Stimulated activated CD4-positive, alpha-beta T cell treated with anti-CD3 and anti-CD28 coated beads, Interleukin-4, amount 100 ng/mL, for 1 hour (primary cell): ENCODE data around the gene MED15.

ENCODE experiments used
- DNase-seq: peaks from one replicate; pipeline ENCODE4 v3.0.0-alpha.2; 2020

Gene MED15

DNA sequence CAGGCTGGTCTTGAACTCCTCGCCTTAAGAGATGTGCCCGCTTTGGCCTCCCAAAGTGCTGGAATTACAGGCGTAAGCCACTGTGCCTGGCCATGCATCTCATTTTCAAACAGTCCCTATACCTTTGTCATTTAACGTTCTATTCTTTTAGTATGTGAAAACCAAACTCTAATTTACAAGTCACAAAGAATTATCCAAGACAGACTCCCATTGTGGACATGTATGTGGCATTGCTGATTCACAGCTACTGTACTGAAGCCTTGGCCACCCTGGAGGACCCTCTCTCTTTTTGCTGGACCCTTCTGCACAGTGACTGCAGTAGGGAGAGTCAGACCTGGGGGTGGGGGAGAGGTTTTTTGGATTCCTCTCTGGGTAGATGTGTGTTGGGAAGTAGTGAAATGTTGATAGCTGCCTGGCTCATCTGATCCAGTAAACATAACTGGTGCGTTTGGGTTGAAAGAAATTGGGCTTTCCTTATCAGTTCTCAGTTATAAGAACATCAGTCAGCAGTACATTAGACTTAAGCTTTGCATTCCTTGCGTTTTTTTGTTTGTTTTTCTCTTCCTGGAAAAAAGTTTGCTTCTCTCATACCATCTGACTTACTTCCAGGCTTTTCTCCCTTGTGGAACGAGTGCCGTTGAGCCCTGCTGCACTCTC is 65.9 kb downstream of the MED15 start:
- DNase-seq = no peak

DNA sequence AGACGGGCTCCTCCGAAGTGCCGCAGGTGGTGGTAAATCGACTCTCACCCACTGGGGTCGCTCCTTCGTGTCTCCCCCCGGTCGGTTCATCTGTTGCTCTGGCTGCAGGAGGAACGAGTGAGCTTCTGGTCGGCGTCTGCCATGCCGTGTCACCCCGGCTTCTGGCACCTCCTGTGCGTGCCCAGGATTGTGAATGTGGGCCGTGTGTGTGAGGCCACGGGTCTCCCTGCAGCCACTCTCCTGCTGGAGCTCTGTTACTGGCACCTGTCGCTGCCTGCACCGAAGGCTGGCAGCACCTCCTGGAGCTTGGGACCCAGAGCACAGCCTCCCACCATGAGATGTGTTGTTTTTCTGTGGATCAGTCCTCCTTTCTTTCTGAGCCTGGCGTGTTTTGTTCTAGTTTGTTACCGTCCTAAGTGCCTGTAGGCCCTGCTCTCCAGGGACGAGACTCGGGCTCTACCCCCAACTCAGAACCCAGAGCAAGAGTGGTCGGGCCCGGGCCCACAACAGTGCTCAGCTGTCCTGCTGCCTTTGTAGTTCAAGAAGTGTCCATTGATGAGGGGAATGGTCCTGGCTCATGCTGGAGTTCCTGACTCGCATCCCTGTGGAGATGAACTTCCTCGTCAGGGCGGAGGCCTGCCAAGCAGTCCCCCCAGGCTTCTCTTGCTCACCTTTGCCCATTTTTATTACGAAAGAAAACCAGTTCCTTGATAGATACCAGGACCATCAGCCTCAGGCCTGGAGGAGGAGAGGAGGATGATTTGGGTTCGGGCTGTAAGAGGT is 66.6 kb downstream of the MED15 start:
- no peak for DNase-seq

GRCh38 chr22:20574920-20575353 is 67.5 kb downstream of the MED15 start:
- no peak for DNase-seq

DNA sequence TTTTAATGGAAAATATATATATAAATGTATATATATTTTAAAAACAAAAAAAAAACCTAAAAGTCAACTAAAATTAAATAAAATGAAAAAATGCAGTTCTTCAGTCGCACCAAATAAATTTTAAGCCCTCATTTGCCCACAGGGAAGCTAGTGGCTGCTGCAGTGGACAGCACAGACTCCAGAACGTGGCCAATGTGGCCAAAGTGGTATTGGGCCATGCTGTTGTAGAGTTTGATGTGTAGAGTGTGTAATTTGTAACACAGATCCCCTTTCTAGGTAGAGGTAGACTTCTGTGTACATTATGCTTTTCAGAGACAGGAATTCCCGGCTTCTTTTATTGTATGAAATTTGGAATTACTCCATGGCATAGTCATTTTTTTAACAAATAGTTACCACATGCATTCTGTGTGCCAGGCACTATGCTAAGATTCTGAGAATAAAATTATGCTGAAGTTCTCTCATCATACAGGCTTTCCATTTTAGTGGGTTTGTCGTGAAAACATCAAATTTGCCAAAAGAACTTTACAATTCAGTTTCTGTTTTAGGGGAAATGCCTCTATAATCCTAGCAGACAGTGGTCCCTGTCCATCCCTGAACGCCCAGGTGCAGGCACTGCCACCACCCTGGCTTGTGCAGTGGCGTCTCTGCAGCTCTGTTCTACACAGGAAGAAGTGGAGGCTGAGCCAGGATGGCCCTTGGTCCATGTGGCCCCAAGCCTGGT is 68.5 kb downstream of the MED15 start:
- DNase-seq = no peak

- no peak for DNase-seq
Observed at GRCh38 chr22:20576445-20576816, 69.0 kb downstream of the MED15 start.

DNA sequence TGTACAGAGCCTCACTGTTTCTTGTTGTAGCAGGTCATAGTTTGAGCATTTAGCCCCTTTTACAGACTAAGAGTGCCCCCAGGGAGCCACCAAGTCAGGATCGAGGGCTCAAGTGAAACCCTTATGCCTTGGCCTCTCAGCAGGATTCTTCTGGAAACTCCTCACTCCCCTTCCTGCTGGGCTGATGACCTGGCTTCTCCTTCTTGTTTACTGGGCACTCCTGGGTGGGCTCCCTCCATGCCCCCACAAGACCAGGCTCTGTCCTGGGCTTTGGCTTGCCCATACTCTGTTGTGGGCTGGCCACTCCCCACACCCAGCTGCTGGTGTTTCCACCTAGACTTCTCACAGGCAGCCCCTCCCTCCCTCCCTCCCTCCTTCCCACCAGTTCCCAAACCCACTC is 69.6 kb downstream of the MED15 start:
- DNase-seq = no peak

- DNase-seq = no peak
Observed at GRCh38 chr22:20577549-20577975, 70.2 kb downstream of the MED15 start.

GRCh38 chr22:20578192-20578591 is 70.8 kb downstream of the MED15 start:
- DNase-seq = no peak

DNA sequence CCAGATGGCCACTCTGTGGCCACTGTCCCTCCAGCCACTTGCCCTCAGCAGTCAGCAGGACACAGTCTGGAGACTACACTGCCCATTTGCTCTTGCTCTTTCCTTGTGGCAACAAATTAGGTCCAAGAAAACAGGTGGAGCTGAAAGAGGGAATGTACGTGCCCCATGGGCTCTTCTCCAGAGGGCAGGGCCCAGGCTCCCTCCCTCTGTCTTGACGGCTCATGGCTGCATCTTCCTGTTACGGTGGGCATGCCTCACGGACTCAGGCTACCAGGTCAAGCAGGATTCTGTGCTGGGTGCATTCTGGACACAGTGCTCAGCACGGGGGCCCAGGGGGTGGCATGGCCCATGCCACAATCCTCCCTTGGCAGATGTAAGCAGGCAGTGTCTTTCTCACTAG is 71.3 kb downstream of the MED15 start:
- no peak for DNase-seq

GRCh38 chr22:20579273-20580120 is 72.1 kb downstream of the MED15 start:
- DNase-seq = no peak

DNA sequence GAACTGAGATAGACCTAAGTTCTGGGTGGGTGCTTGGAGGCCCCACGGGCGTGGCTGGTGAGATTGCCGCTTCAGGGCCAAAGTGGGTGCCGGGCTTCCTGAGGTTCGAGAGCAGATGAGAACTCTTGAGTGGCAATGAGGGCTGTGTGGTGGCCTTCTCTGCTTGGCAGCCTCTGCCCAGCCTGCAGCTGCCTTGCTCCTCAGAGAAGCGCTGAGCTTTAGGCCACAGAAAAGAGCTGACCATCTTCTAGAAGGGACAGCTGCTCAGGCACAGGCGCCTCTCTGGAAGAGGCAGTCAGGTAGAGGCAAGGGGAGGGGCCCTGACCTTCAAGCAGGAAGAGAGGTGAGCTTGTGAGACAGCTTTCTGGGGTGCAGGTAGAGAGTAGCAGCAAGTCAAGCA is 72.8 kb downstream of the MED15 start:
- no peak for DNase-seq

- DNase-seq = no peak
Observed at GRCh38 chr22:20580611-20581502, 73.4 kb downstream of the MED15 start.

DNA sequence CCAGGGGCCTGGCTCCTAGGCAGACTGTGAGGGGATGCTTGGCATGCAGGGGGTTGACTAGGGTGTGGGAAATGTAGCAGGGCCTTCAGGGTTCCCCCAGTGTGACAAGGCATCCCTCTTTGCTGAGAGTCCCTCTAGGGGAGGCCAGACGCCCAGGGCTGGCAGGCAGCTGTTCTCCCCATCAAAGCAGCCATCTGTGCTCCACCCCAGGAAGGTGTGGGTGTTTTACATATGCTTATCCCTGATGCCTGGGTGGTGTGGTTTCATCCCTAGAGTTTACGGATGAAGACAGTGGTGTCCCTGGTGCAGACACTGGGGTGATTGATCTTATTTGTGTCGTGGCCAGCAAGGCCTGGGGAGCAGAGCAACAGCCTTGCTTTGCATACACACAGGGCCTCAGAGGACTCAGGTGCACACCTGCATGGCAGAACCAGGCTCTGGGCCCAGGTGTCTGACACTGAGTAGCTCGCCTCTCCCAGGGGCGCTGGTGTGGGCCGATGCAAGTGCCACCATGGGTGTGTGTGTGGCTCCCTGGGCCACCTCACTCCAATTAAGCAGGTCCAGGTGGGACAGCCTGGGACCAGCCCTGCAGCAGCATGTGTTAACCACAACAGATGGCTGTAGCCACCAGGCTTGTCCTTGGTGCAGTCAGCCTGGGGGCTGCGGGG is 74.2 kb downstream of the MED15 start:
- DNase-seq = no peak

GRCh38 chr22:20582171-20582511 is 74.7 kb downstream of the MED15 start:
- no peak for DNase-seq

- no peak for DNase-seq
Observed at GRCh38 chr22:20582520-20583361, 75.3 kb downstream of the MED15 start.

DNA sequence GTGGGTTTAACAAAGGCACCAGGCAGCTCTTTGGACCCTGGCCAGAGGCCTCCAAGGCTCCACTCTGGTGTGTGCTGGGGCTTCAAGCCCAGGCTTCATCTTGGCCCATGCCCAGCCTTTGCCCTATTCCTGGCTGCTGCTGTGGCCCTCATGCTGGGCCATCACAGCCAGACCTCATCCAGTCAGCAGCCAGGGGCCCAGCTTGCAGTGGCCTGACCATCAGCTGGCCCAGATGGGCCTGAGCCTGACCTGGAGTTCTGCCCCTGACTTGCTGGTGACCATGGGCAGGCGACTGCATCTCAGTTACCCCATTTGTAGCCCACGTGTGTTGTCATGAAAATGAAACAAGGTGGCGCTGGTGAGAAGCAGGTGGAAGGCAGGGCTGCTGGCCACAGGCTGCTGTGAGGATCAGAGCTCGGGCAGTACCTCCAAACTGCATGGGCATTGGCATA is 76.1 kb downstream of the MED15 start:
- no peak for DNase-seq

- DNase-seq = no peak
Observed at GRCh38 chr22:20584029-20584871, 76.8 kb downstream of the MED15 start.

DNA sequence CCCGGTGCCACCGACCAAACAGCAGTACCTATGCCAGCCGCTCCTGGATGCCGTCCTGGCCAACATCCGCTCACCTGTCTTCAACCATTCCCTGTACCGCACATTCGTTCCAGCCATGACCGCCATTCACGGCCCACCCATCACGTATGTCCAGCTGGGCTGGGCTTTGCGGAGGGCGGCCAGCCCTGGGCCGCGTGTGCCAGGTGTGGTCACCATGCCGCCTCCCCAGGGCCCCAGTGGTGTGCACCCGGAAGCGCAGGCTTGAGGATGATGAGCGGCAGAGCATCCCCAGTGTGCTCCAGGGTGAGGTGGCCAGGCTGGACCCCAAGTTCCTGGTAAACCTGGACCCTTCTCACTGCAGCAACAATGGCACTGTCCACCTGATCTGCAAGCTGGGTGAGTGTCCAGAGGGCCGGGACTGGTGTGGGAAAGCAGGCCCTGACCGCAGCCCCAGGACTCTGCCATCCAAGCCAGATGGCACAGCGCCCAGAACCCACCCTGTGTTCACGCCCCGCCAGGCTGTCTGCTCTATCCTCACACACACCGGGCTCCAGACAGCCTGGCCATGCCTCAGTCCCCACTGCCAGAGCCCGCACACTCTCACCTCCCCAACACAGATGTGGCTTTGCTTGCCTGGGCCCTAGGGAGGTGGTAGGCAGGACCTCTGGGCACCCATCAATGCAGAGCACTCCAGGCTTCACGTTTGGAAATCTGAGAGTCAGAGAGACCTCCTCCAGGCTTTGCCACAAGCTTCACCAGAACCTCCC is 77.6 kb downstream of the MED15 start:
- DNase-seq = no peak
